ENCODE data around the gene ANKS1B.
"Not testable (repeated sequence)": the region's sequence is repeated elsewhere in the genome, so short reads cannot be mapped to it uniquely, and the experiment has no call there.

ANKS1B gene

DNA sequence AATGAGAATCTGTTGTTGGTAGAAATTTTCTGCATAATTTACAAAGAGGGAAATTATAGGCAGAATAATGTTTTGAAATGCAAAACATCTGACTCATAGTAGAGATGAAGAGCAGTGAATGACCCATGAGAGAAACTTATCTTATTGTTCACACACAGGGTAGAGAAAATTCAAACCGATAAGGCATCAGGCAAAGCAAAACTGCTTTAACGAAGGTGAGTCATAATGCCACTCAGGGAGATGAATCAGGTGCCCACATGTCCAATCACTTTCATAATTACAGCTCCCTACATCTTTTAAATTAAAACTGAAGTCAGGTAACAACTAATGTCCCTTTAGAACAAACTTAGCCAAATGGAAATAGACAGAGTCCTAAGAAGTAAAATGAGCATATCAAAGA is 602.7 kb downstream of the ANKS1B start:
- DNase-seq (ENCODE audit: low read depth in 3 of 3): no peak

DNA sequence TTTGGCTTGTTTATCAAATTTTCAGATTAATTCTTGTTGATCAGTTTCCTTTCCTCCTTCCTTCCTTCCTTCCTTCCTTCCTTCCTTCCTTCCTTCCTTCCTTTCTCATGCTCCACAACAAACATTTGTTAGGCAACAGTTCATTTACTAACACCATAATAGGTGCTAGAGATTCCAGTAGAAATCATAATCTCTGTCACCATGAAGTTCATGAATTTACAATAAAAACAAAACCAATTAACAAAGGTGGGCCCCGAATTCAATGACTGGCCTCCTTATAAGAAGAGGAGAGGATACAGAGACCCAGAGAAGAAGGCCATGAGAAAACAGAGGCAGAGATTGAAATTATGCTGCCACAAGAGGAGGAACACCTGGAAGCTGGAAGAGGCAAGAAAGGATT is 604.0 kb downstream of the ANKS1B start:
- no peak for DNase-seq (ENCODE audit: low read depth in 3 of 3)

DNA sequence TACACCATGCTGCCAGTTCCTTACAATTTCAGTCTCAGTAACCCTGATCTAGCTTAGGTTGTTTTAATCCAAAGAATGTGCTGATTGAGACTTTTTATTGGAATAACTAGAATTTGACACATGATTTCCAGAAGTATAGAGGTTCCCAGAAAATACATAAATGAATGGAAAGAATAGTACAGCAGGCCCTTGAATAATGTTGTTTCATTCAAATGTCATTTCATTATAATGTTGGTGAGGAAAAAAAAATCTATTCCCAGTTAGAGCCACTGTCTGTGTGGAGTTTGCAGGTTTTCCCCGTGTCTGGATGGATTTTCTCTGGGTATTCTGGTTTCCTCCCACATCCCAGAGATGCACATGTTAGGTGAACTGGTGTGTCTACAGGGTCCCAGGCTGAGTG is 610.7 kb downstream of the ANKS1B start:
- DNase-seq (ENCODE audit: low read depth in 3 of 3): no peak

DNA sequence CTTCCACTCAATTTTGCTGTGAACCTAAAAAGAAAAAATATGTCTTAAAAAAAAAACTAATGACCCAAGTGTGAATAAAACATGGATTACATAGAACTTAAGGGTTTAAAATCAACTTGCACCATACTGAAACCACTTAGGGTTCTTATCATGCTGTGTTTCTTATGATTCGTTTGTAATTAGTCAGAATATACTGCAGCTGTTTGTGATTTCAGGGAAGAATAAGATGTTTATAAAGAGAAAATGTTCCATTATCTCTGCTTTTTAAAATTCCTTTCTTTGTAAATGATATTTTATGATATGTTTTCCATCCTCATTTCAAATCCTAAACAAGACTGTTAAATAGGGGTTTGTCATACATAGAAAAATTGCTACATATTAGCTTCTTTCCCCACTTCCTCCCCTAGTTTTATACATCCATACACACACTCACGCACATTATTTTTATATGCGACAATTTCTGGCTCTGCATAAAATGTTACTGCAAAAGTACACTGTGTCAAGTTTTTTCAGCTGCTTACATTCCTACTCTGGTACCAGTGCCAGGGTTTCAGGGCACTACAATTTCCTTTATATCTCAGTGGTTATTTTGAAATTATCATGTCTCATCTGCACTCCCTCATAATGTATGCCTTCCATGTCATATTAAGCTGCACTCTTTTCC is 612.3 kb downstream of the ANKS1B start:
- no peak for DNase-seq (ENCODE audit: low read depth in 3 of 3)

DNA sequence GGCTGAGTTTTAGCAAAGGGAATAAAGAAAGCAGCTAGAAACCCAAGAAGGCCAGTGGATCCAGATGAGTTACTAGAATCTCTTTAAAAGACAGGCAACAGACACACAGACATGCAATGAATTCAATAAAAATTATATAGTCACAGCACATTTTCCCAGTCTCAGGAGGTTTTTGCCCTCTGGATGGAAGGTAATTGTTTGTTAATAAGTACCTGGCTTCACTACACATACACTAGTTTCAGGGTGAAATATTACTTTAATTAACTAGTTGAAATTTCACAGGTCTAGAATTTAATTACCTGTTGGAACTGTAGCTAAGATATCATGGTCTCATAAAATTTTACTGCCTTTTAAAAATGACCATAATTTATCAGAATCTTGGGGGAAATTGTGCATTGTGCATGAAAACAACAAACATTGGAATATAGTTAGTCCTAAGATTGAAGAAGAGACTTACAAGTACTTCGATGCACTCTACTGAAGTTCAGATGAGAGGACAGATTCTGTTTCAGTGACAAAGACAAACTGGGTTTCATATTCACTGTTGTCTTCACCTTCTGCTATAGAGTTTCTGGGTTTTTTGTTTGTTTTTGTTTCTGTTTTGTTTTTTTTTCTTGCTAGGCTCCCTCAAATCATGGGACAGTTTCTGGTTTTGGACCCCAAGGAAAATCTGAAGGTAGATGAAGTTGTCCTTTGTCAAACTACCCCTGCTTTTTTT is 614.2 kb downstream of the ANKS1B start:
- DNase-seq (ENCODE audit: low read depth in 3 of 3): no peak

DNA sequence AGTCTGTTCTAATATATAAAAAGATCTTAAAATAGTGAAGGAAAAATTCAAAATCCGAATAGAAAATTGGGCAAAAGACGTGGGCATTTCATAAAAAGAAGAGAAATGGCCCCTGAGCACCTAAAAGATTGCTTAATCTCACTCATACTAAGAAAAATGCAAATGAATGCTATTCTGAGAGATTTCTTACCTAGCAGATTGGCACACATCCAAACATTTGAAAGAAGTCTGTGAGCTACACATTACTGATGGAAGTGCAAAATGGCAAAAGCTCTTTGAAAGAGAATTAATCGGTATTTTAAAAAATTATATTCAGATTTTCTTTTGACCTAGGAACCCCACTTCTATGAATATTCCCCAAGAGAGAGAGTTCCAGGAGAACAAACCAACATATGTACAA is 617.6 kb downstream of the ANKS1B start:
- DNase-seq (ENCODE audit: low read depth in 3 of 3): no peak

DNA sequence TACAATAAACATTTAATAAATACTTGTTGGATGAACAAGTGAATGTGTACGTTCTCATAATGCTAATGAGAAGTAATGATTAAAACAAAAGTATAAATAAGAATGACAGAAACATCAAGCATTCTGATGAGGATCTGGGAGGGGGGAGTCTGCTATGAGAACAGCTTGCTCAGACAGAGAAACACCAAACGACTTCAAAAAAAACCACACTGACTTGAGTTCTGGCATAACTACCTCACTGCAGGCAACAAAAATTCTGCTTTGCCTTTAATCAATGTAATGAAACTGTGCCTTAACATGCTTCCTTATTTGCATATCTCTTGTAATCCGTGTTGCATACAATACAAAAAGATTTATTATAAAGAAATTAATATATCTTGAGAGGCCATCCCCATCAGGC is 632.5 kb downstream of the ANKS1B start:
- DNase-seq (ENCODE audit: low read depth in 3 of 3): no peak

DNA sequence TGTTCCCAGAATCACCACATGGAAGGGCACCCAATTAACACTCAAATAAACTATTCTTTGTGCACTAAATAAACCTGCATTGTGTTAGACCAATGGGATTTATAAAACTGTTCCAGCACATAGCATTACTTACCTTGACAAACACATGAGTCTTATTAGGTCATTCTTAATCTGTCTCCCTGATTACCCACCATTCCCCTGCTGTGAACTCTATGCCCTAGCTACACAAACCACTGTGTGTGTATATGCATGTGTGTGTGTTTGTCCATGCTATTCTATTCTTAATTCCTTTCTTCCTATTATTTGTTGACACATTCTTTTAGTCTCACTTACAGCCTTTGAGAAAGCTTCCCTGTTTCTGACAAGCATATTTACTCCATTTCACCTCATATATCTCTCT is 640.8 kb downstream of the ANKS1B start:
- DNase-seq (ENCODE audit: low read depth in 3 of 3): no peak

DNA sequence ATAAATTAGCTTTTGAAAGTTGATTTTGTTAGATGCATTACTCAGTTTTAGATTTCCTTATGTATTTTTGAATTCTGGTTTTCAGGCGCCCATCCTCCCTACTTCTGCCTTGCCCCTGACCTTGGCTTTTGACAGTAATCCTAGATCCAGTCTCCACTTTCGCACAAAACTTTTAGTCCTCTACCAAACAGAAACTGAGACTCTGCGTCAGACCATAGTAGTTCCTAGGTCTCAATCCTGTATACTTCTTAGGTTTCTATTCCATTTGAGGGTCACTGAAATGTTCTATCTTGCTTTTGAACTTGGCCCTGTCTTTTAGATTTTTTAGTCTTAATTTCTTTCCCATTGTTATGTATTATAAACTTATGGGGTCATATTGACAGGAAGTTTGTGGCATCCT is 645.1 kb downstream of the ANKS1B start:
- DNase-seq (ENCODE audit: low read depth in 3 of 3): no peak

DNA sequence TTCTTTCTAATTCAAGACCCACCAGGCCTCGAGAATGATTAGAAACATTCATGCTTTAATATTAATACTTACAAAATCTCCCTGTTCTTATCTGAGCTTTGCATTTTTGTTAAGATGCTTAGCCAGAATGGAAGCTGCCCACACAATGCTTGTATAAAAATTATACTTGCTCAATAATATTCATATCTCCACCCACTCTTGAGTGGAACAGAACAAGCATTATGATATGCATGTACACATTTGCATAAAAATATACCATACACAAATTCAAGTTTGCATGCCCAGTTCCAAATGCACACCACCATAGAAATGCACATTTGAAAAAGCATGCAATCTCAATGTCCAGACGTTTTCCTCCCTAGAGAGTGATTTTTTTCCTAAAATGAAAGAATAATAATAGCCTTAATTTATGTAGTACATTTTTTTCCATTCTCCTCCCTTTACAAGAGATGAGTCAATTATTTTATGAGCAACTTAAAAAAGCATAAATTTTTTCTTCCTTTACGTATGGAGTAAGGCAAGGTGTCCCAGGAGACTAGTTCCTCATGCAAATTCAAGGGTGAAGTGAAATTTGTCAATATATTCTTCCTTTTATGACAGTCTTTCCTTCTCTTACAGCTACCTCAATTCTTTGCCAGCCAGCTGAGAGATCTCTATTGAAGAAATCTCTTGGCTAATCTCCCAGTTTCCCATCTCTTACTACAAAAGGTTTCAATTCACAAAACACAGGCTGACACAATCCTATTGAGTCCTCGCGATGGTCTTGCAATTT is 650.3 kb downstream of the ANKS1B start:
- DNase-seq (ENCODE audit: low read depth in 3 of 3): no peak

DNA sequence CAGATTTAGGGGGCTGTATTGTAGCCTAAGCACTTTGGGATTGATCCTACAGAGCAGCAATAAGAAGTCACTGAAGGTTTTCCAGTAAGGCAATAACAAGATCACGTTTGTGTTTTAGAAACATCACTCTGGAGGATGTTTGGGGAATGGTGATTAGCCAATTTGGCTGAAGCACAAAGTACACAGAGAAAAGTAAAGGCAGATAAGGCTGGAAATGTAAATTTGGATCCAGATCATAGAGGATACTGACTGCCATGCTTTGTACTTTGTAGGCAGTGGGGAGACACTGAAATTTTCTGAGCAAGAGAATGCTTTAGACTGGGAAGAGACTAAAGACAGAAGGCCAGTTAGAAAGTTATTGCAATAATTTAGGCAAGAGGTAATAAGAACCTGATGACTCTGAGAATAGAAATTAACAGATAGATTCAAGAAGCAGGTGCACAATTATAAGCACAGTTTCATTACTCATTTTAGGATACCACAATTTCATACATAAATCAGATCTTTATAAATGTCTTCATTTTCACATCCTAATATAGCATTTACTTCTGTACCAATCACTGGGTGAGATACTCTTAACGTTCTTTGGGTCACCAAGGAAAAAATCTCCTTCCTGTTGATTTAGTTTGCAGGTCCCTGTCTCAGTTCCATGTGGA is 651.7 kb downstream of the ANKS1B start:
- no peak for DNase-seq (ENCODE audit: low read depth in 3 of 3)

DNA sequence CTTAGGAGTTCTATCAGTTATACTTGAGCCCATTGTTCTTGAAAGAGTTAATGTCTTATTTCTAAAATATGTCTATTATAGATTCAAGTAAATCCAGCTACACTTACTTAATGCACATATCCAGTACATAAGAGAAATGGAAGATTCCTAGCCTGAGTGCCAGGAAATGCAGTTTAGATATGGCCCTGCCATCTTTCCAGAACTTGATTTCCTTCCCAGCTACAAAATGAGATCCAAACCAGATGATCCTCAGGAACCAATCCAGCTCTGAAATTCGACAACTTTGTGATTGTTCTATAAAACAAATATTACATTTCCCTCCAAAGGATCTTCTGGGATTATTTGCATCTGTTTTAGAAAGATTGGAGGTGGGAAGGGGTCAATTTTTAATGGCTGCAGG is 654.5 kb downstream of the ANKS1B start:
- no peak for DNase-seq (ENCODE audit: low read depth in 3 of 3)

DNA sequence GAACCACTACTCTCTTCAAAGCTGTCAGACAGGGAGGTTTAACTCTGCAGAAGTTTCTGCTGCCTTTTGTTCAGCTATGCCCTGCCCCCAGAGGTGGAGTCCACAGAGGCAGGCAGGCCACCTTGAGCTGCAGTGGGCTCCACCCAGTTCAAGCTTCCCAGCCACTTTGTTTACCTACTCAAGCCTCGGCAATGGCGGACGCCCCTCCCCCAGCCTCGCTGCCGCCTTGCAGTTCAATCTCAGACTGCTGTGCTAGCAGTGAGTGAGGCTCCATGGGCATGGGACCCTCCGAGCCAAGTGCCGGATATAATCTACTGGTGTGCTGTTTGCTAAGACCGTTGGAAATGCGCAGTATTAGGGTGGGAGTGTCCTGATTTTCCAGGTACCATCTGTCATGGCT is 663.5 kb downstream of the ANKS1B start:
- DNase-seq (ENCODE audit: low read depth in 3 of 3): not testable (repeated sequence)

DNA sequence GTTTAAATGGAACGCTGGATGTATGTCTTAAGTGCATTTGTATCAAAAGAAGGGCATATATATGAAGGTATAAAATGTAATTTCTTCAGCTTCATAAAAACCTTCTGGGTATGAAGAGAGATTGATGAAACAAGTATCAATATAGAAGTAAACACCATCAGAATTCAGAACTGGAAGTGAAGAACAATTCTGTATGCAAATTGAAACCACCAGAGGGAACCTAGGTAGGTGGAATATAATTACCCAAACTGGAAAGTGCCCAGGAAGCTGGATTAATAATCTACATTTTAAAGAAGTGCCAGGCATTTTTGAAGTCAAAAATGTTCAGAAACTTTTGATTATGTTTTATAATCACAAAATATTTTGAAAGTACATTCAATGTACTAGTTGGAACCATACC is 673.4 kb downstream of the ANKS1B start:
- DNase-seq (ENCODE audit: low read depth in 3 of 3): no peak

DNA sequence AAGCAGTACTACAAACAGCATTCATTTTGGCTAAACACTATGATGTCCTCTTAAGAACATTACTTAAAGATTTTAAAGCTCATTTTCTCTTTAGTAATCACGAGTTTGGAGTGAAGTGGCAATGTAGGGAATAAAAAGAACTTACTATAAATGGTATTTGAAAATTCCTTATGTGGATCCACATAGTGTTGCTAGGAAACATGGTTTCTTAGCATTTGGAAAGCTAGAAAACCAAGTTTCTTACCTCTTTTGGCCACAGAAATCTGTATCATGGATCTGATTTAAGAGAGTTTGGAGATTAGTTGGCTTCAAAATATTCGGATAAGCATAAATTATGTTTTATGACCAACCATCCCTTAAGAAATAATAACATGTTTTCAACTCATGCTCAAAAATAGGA is 674.9 kb downstream of the ANKS1B start:
- no peak for DNase-seq (ENCODE audit: low read depth in 3 of 3)

DNA sequence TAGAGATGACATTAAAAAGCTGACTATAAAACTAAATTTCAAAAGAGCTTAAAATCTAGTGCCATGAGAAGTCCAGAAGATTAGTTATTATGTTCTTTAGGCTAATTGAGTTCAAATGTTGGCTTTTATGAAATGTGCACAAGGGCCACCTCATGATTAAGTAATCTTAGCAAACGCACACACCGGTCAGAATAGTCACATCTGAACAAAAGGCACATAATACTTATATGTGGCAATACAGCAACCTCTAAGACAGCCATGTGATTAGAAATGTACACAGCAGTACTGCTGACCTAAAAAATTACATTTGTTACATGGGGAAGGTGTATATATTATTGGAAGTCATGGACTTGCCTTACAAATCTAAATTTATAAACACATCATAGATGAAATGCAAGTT is 681.9 kb downstream of the ANKS1B start:
- no peak for DNase-seq (ENCODE audit: low read depth in 3 of 3)

DNA sequence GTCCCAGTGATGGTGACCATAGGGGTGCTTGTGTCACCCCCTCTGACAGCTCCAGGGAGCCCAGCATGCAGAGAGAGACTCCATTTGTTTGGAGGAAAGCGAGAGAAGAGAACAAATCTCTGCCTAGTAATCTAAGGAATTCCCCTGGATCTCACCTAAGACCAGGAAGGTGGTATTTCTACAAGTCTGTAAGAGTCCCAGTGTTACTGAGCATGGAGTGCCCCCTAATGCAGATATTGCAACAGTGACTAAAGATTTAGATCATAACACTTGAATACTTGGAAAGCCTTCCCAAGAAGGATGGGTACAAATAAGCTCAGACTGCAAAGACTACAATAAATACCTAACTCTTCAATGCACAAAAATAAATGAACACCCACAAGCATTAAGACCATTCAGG is 697.6 kb downstream of the ANKS1B start:
- DNase-seq (ENCODE audit: low read depth in 3 of 3): no peak

DNA sequence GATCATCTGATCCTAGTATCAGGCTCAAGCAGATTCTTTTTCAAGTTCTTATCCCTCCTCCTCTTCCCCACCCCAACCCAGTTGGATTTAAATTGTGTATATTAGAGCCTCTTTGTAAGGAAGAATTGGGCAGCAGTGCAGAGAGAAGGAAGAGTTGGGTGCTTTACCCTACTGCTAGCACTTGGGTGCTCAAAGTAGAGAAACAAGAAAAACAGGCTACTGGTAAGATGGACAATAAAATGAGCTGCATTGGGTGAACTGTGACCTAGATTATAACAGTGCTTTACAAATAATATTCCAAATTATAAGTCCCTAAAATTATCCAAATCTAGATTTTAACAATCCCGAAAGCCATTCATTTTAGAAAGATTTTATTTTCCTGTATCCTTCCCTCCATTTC is 700.6 kb downstream of the ANKS1B start:
- no peak for DNase-seq (ENCODE audit: low read depth in 3 of 3)

DNA sequence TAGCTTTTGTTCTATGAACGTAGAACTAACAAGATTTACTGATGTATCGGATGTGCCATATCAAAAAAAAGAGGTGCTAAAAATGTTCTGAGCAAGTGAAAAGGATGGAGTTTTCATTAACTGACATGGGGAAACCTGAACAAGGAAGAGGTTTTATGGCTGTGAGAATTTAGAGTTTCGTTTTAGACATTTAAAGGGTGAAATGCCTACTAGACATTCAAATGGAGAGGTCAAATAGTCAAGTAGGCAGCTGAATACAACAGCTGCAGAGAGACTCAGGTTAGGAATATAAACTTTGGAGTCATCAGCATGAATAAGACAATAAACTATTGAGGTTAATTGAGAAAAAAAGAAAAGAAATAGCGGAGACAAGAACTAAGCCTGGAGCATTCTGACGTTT is 702.1 kb downstream of the ANKS1B start:
- DNase-seq (ENCODE audit: low read depth in 3 of 3): no peak

DNA sequence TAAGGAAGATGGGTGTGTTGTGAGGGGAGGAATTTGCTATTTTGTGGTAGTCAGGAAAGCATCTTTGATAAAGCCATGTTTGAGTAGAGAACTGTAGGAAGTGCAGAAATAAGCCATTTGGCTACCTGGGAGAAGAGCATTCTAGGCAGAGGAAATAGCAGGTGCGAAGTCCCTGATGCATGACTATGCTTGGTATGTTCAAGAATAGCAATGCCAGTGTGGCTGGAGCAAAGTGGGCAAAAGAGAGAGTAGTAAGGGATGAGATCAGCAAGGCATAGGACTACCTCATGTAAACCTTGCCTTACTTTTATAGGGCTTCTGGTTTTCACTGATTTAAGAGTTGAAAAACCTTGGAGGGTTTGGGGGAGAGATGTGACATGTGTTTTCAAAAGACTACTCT is 702.6 kb downstream of the ANKS1B start:
- no peak for DNase-seq (ENCODE audit: low read depth in 3 of 3)

DNA sequence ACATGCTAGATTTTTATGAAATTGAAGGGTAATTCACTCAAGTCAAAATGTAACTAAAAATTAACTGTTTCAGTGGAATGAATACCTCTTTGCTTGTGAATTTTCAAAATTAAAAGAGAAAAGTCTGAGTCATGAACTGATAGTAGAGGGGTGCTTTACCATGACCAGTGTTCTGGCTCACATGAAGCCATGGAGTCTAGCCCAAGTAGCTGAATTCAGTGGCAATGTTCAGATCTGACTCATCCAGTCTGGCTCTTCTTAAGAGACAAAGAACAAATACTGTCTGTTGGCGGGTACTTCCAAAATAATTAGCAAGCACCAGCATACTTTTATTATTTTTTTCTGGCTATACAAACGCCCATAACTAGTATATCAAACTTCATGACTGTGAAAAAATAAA is 703.5 kb downstream of the ANKS1B start:
- no peak for DNase-seq (ENCODE audit: low read depth in 3 of 3)

DNA sequence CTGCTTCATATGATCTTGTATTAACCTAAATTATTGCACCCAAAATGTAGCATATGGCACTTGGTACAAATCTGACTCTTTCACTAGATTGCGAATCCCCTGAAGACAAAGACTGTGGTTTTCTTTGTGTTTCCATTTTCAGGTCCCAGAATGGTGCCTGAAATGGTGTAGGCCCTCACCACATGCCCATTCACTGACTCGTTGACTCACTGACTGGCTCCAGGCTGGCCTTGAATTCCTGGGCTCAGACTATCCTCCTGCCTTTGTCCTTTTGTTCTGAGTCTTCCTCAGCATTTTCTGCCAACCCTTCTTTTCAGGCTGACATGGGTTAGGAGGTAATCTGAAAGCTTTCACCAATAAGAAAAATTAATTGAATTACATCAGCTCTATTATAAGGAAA is 705.8 kb downstream of the ANKS1B start:
- DNase-seq (ENCODE audit: low read depth in 3 of 3): no peak

All from stimulated activated CD4-positive, alpha-beta T cell treated with anti-CD3 and anti-CD28 coated beads, TNF-alpha, amount 100 ng/mL, for 4 hours (primary cell).